ENCODE results near the gene LRRC61. TPM values are rescaled to one million over a fixed set of nuclear protein-coding genes. Genes with fewer than 3 reads are reported as not detected.
A peak's percentile ranks its signal among the peaks of the same experiment; 100 is the strongest.

Gene LRRC61
- total RNA-seq, 1 experiment from 2014 or later: not detected

DNA sequence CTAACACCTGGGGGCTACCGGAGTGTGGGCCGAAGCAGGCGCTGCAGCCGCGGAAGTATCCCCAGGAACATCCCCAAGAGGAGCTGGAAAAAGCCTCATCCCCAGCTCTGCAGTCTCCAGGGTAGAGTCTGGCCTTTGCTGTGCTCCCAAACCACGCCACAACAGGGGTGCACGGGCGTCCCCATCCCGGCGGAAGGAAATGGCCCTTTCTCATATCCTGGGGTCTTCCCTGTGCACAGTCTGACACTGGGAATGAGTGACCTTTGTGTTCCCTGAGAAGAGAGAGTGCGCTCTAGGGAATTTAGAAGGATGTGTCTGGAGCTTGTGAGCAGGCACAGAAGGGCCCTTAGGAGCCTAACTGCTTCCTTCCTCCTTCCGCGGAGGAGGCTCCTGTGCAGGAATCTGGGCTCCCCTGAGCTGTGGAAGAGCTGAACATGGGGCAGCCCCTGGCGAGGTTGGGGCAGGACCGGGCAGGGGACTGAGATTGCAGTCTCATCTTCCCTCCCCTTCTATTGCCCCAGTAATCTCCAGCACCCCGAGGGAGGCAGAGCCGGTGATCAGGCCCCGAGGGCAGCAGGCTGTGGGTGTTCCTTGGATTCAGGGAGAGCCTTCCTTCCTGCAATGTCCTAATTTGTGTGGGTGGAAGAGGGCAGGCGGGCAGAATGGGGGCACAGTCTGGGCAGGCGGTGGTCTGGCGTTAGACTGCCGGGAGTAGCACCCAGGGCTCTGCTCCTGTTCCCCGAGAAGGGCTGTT, 46.8 kb downstream of the LRRC61 start:
- H3K9me3 ChIP-seq: no peaks in the 10 kb centered on the region
- H3K4me3 ChIP-seq: peak overlapping the region; percentile 74
- H3K27me3 ChIP-seq: no peaks in the 10 kb centered on the region
- DNase-seq: no peak
- peaks cover 2% of the 10 kb centered on the region for H3K36me3 ChIP-seq

DNA sequence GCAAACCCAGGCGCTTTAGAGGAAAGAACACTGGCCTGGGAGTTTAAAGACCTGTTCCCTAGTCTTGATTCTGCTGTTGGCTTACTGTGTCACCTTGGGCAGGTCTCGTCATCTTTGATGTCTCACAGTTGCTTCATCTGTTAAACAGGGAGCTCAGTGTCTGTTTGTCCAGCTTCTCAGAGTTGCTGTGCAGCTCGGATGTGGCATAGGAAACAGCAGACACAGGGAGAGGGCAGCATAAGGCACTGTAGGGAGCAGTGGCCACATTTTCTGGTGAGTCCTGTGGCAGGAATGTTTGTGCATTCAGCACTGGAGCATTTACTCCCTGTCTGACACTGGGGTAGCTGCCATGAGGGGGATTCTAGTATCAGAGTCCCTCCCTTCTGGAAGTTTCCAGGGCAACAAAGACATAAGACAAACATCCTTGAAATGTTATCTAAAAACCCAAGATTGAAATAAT, 47.5 kb downstream of the LRRC61 start:
- DNase-seq: no peak
- peaks cover 2% of the 10 kb centered on the region for H3K36me3 ChIP-seq
- H3K4me3 ChIP-seq: no peak overlapping the region
- H3K27me3 ChIP-seq: no peaks in the 10 kb centered on the region
- no peaks in the 10 kb centered on the region for H3K9me3 ChIP-seq

- no peak for DNase-seq
- no peaks in the 10 kb centered on the region for H3K27me3 ChIP-seq
- no peak overlapping the region for H3K4me3 ChIP-seq
- H3K36me3 ChIP-seq: peaks cover 2% of the 10 kb centered on the region
- no peaks in the 10 kb centered on the region for H3K9me3 ChIP-seq
These were observed 48.2 kb downstream of the LRRC61 start for GRCh38 chr7:150371131-150371995.

DNA sequence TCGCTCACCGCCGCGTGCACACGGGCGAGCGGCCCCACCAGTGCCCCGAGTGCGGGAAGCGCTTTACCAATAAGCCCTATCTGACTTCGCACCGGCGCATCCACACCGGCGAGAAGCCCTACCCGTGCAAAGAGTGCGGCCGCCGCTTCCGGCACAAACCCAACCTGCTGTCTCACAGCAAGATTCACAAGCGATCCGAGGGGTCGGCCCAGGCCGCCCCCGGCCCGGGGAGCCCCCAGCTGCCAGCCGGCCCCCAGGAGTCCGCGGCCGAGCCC, 48.8 kb downstream of the LRRC61 start:
- no peak overlapping the region for H3K4me3 ChIP-seq
- H3K36me3 ChIP-seq: peaks cover 2% of the 10 kb centered on the region
- H3K27me3 ChIP-seq: no peaks in the 10 kb centered on the region
- no peaks in the 10 kb centered on the region for H3K9me3 ChIP-seq
- DNase-seq: no peak

- Histone ChIP-seq H3K4me3 (no peak overlapping the region), H3K36me3 (peaks cover 2% of the 10 kb centered on the region), H3K9me3 (no peaks in the 10 kb centered on the region), H3K27me3 (no peaks in the 10 kb centered on the region)
- no peak for DNase-seq
These were observed 49.3 kb downstream of the LRRC61 start for GRCh38 chr7:150372271-150373048.

DNA sequence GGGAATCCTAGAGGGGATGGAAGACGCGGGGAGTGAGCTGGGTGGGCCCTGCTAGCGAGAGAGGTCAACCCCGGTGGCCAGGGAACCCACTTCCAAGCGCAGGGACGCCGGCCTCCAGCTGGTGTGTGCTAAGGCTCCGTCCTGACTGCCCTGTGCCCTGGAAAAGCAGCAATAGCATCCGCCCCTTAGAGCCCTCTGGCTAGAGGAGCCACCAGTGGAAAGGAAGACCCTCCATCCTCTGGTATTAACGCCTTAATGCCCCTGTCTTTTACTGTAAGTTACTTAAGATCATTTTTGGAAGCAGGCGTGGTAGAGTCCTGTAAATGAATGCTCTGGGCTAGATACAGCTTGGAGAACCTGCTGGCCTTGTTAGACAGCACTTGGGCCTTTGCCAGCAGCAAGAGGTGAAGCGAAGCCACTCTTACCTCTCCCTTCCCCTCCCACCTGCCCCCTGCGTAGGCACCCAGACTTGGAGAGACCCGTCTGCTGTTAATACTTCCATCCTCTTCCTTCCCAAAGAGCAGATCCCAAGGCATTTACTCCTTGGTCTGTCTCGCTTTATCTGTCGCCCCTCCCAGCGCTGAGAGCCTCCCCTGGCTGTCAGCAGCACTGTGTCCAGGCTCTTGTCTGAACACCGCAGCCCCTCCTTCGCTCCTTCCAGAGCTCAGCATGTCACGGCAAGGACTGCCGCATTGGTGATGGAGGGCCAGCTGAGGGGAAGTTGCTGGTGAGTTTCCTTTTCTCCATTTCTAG, 50.1 kb downstream of the LRRC61 start:
- DNase-seq: no peak
- no peak overlapping the region for H3K4me3 ChIP-seq
- H3K9me3 ChIP-seq: no peaks in the 10 kb centered on the region
- no peaks in the 10 kb centered on the region for H3K27me3 ChIP-seq
- peaks cover 2% of the 10 kb centered on the region for H3K36me3 ChIP-seq

- DNase-seq: no peak
- Histone ChIP-seq H3K36me3 (peaks cover 2% of the 10 kb centered on the region), H3K9me3 (no peaks in the 10 kb centered on the region), H3K27me3 (no peaks in the 10 kb centered on the region), H3K4me3 (no peak overlapping the region)
These were observed 50.9 kb downstream of the LRRC61 start for GRCh38 chr7:150374026-150374425.

- Histone ChIP-seq H3K4me3 (no peak overlapping the region), H3K9me3 (no peaks in the 10 kb centered on the region), H3K27me3 (no peaks in the 10 kb centered on the region), H3K36me3 (peaks cover 2% of the 10 kb centered on the region)
- no peak for DNase-seq
These were observed 51.3 kb downstream of the LRRC61 start for GRCh38 chr7:150374472-150374871.

DNA sequence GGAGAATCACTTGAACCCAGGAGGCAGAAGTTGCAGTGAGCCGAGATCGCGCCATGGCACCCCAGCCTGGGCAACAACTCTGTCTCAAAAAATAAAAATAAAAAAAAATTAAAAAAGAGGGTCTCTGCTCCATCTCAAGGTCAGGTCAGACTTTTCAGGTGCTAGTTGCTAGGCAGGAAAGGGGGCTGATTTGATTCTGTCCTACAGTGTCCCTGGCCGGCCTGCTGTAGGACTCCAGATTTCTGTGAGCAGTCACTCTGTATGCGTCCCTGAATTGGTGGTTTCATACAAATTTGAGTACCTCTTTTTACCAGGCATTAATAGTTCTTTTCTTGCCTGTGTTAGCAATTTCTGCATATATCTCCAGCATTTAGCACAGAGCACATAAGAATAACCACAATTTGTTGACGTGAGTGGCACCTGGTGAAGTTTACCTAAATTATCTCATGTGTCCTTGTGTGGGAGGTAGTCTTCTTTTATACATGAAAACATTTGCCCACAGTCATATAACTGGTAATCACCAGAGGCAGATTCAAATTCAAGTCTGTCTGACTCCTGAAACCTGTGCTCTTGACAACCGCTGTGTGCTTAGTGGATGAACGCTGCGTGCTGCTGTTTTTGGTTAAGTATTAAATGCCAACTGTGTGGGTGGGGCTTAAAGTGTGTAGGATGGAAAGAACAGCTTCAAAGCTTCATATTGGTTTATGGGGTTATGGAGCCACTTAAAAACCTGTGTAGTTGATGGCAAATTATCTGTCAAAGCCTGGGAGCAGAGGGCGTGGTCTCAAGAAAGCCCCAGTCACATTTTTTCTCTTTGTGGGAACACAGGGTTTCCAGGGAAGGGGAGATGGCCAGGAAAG, 52.7 kb downstream of the LRRC61 start:
- Histone ChIP-seq H3K36me3 (peaks cover 2% of the 10 kb centered on the region), H3K4me3 (no peak overlapping the region), H3K27me3 (no peaks in the 10 kb centered on the region), H3K9me3 (no peaks in the 10 kb centered on the region)
- DNase-seq: no peak

DNA sequence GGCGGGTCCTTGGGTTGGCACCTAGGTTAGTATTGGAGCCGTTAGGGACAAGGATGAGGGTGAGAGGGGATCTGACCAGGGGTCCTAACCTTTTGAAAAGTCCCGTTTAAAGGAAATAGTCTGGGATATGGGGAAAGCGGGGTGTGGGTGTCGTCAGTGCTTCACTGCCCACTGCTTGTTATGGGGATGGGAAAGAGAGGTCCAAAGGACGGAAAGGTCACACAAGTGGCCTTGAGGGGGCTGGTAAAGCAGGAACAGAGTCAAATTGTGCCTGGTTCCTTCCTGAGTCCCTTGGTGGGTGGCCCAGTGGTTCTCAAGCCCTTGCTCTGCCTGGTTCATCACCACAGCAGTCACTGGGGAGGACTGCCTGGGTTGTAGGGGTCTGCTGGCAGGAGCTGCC, 53.4 kb downstream of the LRRC61 start:
- Histone ChIP-seq H3K27me3 (no peaks in the 10 kb centered on the region), H3K4me3 (no peak overlapping the region), H3K36me3 (peaks cover 2% of the 10 kb centered on the region), H3K9me3 (no peaks in the 10 kb centered on the region)
- no peak for DNase-seq

DNA sequence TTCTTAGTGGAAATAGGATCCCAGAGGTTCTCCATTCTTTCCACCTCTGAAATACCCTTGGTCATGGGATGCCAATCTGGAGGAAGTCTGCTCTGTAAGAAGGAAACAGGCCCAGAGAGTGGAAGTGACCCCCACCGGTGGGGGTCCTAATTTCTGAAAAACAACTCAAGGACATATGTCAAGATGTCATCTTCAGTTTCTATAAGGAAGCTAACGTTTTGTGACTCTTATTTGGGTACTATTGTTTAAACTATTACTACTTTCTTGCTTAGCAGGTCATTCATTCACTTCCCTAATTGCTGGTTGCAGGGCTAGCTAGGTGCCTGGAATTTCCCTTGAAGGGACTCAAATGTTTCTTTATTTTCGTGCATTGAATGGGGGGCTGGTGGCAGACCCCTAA, 54.0 kb downstream of the LRRC61 start:
- Histone ChIP-seq H3K27me3 (no peaks in the 10 kb centered on the region), H3K9me3 (no peaks in the 10 kb centered on the region), H3K36me3 (peaks cover 2% of the 10 kb centered on the region), H3K4me3 (no peak overlapping the region)
- no peak for DNase-seq

DNA sequence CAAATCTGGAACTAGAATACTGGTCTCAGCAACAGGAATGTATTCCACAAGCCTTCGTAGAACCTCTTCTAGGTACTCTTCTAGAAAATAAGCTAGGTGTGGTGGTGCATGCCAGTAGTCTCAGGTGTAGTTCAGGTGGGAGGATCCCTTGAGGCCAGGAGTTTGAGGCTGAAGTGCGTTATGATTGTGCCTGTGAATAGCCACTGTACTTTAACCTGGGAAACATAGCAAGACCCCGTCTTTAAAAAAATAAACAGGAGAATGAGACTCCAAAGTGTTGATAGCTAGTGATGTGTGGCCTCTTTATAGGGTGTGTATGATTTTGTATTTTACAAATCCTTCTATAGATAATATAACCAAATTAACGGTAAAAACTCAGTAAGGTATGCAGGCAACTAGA, 54.5 kb downstream of the LRRC61 start:
- DNase-seq: no peak
- Histone ChIP-seq H3K36me3 (peaks cover 2% of the 10 kb centered on the region), H3K4me3 (no peak overlapping the region)

DNA sequence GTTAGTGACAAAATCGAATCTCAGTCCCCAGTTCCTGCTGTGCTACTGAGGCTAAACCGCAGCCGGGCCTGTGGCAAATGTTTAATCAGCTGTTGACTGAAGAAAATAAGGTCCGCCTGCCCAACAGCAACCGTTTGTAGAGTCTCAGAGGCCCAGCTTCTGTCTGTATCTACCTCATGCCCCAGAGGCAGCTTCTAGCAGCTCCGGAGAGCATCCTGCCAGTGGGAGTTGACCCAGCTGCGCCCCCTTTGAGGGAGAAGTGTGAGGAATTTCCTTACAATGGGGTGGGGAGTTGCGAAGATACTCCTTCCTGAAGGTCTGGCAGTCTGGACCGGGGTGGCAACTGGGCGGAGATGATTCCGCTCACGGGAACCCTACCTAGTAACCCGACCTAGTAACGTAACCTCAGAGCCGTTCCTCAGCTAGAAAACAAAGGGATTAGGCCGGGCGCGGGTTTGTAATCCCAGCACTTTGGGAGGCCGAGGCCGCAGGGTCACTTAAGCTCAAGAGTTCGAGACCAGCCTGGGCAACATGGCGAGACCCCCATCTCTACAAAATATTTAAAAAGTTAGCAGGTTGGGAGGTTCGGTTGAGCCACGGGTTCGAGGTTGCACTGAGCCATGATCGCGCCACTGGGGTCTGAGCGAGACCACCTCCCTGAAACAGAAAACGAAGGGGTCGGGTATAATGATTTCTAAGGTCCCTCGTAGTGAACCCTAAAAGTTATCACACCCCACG, 55.1 kb downstream of the LRRC61 start:
- no peaks in the 10 kb centered on the region for H3K27me3 ChIP-seq
- DNase-seq: peak; percentile 73
- H3K9me3 ChIP-seq: no peaks in the 10 kb centered on the region
- peak overlapping the region; percentile 67 for H3K4me3 ChIP-seq
- H3K36me3 ChIP-seq: peaks cover 2% of the 10 kb centered on the region

More for the DNA sequence above, 54.5 kb downstream of the LRRC61 start:
- Histone ChIP-seq H3K9me3 (no peaks in the 10 kb centered on the region), H3K27me3 (no peaks in the 10 kb centered on the region)

- Histone ChIP-seq H3K4me3 (peak within 1 kb of the TSS; percentile 67), H3K27me3 (no peaks in the 10 kb centered on the region), H3K36me3 (peaks cover 2% of the 10 kb centered on the region), H3K9me3 (no peaks in the 10 kb centered on the region)
- peak; percentile 93 for DNase-seq
These were observed 55.8 kb downstream of the LRRC61 start, which contains the start of gene ZNF775 for GRCh38 chr7:150378853-150379440. ZNF775 (plus strand) TSS chr7:150379330; CDS start chr7:150388471, 9,141 bp downstream.

Measured in MG63 (cell line).